ENCODE results near the gene TNFSF13. TPM values are rescaled to one million over a fixed set of nuclear protein-coding genes. Genes with fewer than 3 reads are reported as not detected.

The TNFSF13 gene
- total RNA-seq, 1 experiment from 2014 or later, result 0.94 TPM

DNA sequence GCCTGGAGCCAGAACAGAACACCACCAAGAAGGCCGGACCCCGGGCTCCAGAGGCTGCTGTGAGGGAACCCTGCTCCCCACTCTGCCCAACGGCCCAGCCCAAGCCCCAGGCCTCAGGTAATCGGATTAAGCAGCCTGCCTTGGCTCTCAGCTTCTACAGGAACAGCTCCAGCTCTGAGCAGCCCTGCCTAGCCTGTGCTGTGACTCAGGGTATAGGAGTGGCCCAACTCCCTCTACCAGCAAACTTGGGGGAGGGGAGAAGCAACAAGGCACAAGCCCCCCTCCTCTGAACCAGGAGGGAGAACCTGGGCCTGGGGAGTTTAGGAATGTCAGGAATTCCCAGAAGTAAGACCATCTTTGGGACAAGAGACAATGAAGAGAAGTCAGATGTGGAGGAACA lies 32.2 kb downstream of the TNFSF13 start:
- peaks cover 32 to 68% (median 61%) of the 10 kb centered on the region in 3 experiments for H3K36me3 Mint-ChIP-seq (ENCODE audit: insufficient read depth in 1 of 3, low read depth in 3 of 3)
- Histone ChIP-seq H4K20me1 (ENCODE audit: control insufficient read depth, insufficient read depth, insufficient read length) (no peaks in the 10 kb centered on the region), H3K14ac (ENCODE audit: insufficient read depth, low read length) (peak overlapping the region; percentile 48), H2BK12ac (ENCODE audit: insufficient read length, low read depth, low read length) (no peak overlapping the region), H3K56ac (ENCODE audit: insufficient read length, low read depth, low read length) (no peak overlapping the region), H2BK15ac (ENCODE audit: low read depth, low read length) (no peak overlapping the region), H2BK120ac (ENCODE audit: low read depth, low read length, poor library complexity, severe bottlenecking) (peak overlapping the region; percentile 8), H4K5ac (ENCODE audit: insufficient read length, low read depth, low read length) (no peak overlapping the region), H3K18ac (ENCODE audit: insufficient read length, low read depth, low read length) (peak overlapping the region; percentile 51), H4K91ac (ENCODE audit: insufficient read length, low read depth, low read length) (no peak overlapping the region), H3T11ph (ENCODE audit: low read length) (no peak overlapping the region), H3K27me3 (ENCODE audit: insufficient read depth, low read length) (no peaks in the 10 kb centered on the region), H4K8ac (replicated peaks; ENCODE audit: insufficient read length, low read depth, low read length) (no peak overlapping the region), H3K4me1 (ENCODE audit: insufficient read depth, low read length) (no peaks in the 10 kb centered on the region; the same call in 1 of the 2 replicates), H3K4me2 (ENCODE audit: insufficient read depth, insufficient read length, low read length) (no peak overlapping the region), H3K9ac (ENCODE audit: extremely low read depth, insufficient read length, low read length) (no peak overlapping the region), H3K4ac (ENCODE audit: low read depth, low read length) (no peak overlapping the region), H2BK20ac (ENCODE audit: low read depth, low read length, poor library complexity, severe bottlenecking) (no peak overlapping the region), H3K23me2 (ENCODE audit: insufficient read length, low read depth, low read length, poor library complexity, severe bottlenecking) (peaks cover 10% of the 10 kb centered on the region), H3K9me3 (ENCODE audit: control insufficient read depth, low read depth, low read length) (no peaks in the 10 kb centered on the region), H3K79me2 (ENCODE audit: insufficient read depth, low read length) (no peaks in the 10 kb centered on the region), H2AK5ac (ENCODE audit: insufficient read length, low read length) (no peak overlapping the region), H3K79me1 (ENCODE audit: insufficient read depth, low read depth, low read length, poor library complexity, severe bottlenecking) (no peaks in the 10 kb centered on the region), H3K27ac (ENCODE audit: insufficient read length, low read depth, low read length) (no peak overlapping the region), H3K23ac (ENCODE audit: insufficient read length, low read depth, low read length) (no peak overlapping the region), H2AFZ (ENCODE audit: low read length) (no peak overlapping the region), H2BK5ac (ENCODE audit: insufficient read length, low read length) (no peak overlapping the region)
- no peaks in the 10 kb centered on the region for H3K27me3 Mint-ChIP-seq (ENCODE audit: low read depth)
- DNase-seq, result peak; percentile 86
- H3K4me1 Mint-ChIP-seq, result peaks cover 21 to 49% of the 10 kb centered on the region in 2 experiments
- H3K4me3 Mint-ChIP-seq, result peak overlapping the region; percentile 5 to 6; a peak in 4 of 5 replicates
- H3K27ac Mint-ChIP-seq, result peak overlapping the region; percentile 74 to 98 (median 85); a peak in 6 of 7 replicates
- no peaks in the 10 kb centered on the region for H3K9me3 Mint-ChIP-seq
- TF ChIP-seq, protein P1, sequence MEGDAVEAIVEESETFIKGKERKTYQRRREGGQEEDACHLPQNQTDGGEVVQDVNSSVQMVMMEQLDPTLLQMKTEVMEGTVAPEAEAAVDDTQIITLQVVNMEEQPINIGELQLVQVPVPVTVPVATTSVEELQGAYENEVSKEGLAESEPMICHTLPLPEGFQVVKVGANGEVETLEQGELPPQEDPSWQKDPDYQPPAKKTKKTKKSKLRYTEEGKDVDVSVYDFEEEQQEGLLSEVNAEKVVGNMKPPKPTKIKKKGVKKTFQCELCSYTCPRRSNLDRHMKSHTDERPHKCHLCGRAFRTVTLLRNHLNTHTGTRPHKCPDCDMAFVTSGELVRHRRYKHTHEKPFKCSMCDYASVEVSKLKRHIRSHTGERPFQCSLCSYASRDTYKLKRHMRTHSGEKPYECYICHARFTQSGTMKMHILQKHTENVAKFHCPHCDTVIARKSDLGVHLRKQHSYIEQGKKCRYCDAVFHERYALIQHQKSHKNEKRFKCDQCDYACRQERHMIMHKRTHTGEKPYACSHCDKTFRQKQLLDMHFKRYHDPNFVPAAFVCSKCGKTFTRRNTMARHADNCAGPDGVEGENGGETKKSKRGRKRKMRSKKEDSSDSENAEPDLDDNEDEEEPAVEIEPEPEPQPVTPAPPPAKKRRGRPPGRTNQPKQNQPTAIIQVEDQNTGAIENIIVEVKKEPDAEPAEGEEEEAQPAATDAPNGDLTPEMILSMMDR (conservative IDR thresholded peaks at IDR 0.05), result no peak
- no CpG with 5 or more reads among the region's 4 CpGs for WGBS (ENCODE audit: extremely low coverage, insufficient read length, low lambda C conversion rate)
